ENCODE data around the gene SPATA9.
"Not testable (repeated sequence)": the region's sequence is repeated elsewhere in the genome, so short reads cannot be mapped to it uniquely, and the experiment has no call there.

The SPATA9 gene

GRCh38 chr5:95649842-95650620 lies 32.8 kb downstream of the SPATA9 start:
- intact Hi-C loops (cut with DNase I) = loop anchor here (10.0 kb wide), 1 partner anchor 95 kb away; the partner anchor contains the start of genes ARSK and SKIC3
- DNase-seq = no peak

GRCh38 chr5:95649274-95649673 lies 33.5 kb downstream of the SPATA9 start:
- no peak for DNase-seq
- intact Hi-C loops (cut with DNase I) = loop anchor here (10.0 kb wide), 1 partner anchor 94 kb away; the partner anchor contains the start of genes ARSK and SKIC3

- intact Hi-C loops (cut with DNase I) = loop anchor here (10.0 kb wide), 1 partner anchor 93 kb away; the partner anchor contains the start of genes ARSK and SKIC3
- no peak for DNase-seq
Measured at GRCh38 chr5:95647886-95648860, 34.6 kb downstream of the SPATA9 start.

- intact Hi-C loops (cut with DNase I) = loop anchor here (10.0 kb wide), 1 partner anchor 92 kb away; the partner anchor contains the start of genes ARSK and SKIC3
- peak; percentile 93 to 98 (median 96) for DNase-seq
Measured at GRCh38 chr5:95646569-95647431, 36.0 kb downstream of the SPATA9 start, which contains the start of gene RFESD. RFESD (plus strand) TSS chr5:95646777; CDS start chr5:95652272, 5,495 bp downstream.

- intact Hi-C loops (cut with DNase I) = loop anchor here (10.0 kb wide), 1 partner anchor 91 kb away; the partner anchor contains the start of genes ARSK and SKIC3
- DNase-seq = peak in 8 of 42 donors; percentile 9 to 35 (median 16)
Measured at GRCh38 chr5:95646226-95646568, 36.6 kb downstream of the SPATA9 start.

DNA sequence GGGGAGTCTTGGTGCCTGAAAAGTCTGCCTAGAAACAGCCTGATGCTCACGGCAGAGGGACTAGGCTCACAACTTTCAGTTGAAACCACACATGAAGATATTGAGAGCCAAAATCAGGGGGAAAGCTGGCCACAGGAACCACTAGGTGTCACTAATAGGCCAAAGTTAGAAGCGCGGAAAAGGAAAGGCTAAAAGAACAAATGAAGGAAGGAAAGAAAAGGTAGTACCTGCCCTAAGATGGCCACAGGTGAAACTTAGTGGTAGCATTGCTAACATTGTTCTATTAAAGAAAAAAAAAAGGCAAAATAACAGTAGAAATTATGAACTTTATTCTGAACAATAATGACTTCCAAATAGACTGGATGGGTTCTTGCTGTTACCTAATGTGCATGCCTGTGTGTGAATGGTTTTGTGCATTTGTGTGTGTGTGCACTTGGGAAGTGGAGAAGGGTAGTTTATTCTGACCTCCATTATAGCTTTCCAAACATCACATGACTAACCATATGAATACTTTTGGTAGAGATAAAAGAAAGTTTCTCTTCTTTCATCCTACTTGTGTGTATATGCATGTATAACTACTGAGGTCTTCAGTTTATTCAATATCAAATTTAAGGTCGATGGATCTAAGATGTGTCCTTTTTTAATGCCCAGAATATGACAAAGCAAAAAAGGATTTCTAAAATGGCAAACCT lies 38.3 kb downstream of the SPATA9 start:
- intact Hi-C loops (cut with DNase I) = loop anchor here (2.0 to 10.0 kb wide), 2 partner anchors 90 to 200 kb away; partner anchors contain the start of genes ARSK and SKIC3
- DNase-seq = peak in 40 of 42 donors; percentile 11 to 79 (median 50)

DNA sequence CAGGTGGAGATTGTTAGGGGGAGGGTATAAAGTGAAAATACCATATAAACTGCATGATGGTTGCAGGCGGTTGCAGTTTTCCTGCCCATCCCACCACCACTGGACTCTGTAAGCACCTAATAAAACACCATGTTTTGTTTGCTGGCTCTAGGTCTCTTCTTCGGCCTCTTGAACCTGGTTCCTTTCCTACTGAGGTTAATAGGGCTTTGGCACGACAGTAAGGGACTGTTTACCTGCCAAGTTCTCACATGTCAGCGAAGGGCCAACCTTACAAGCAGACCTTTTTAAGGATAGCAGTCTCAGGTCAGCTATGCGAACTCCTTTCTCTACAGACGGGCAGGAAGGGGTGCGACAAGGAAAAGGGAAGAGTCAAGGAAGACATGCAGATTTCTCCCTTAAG lies 39.6 kb downstream of the SPATA9 start:
- intact Hi-C loops (cut with DNase I) = loop anchor here (10.0 kb wide), 1 partner anchor 88 kb away; the partner anchor contains the start of genes ARSK and SKIC3
- no peak for DNase-seq

GRCh38 chr5:95641741-95642220 lies 41.0 kb downstream of the SPATA9 start:
- DNase-seq = no peak
- intact Hi-C loops (cut with DNase I) = loop anchor here (10.0 kb wide), 1 partner anchor 87 kb away; the partner anchor contains the start of genes ARSK and SKIC3

DNA sequence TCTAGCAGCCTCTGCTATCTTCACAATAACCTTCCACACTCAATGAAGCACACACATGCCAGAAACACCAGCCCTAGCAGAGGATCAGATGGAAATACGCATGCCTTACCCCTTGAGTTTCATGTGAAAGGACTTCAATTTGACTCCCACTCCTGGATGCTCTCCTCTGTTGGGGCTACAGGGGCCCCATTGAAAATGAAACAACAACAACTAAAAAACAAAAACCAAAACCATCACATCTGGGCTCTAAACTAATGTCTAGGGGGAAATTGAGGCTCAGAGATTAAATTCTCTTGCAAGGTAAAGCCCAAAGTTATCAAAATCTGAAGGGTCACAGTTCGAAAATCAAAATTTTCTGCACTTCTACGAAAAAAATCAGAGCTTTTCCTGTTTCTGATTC lies 44.2 kb downstream of the SPATA9 start:
- DNase-seq = no peak
- intact Hi-C loops (cut with DNase I) = no loop called here

- no peak for DNase-seq
- intact Hi-C loops (cut with DNase I) = no loop called here
Measured at GRCh38 chr5:95634081-95634480, 48.7 kb downstream of the SPATA9 start.

- DNase-seq = no peak
- intact Hi-C loops (cut with DNase I) = no loop called here
Measured at GRCh38 chr5:95633671-95634070, 49.1 kb downstream of the SPATA9 start.

GRCh38 chr5:95632942-95633341 lies 49.8 kb downstream of the SPATA9 start:
- intact Hi-C loops (cut with DNase I) = not testable (repeated sequence)

GRCh38 chr5:95631991-95632675 lies 50.7 kb downstream of the SPATA9 start:
- intact Hi-C loops (cut with DNase I) = no loop called here

More at GRCh38 chr5:95632942-95633341, 49.8 kb downstream of the SPATA9 start:
- not testable (repeated sequence) for DNase-seq

DNA sequence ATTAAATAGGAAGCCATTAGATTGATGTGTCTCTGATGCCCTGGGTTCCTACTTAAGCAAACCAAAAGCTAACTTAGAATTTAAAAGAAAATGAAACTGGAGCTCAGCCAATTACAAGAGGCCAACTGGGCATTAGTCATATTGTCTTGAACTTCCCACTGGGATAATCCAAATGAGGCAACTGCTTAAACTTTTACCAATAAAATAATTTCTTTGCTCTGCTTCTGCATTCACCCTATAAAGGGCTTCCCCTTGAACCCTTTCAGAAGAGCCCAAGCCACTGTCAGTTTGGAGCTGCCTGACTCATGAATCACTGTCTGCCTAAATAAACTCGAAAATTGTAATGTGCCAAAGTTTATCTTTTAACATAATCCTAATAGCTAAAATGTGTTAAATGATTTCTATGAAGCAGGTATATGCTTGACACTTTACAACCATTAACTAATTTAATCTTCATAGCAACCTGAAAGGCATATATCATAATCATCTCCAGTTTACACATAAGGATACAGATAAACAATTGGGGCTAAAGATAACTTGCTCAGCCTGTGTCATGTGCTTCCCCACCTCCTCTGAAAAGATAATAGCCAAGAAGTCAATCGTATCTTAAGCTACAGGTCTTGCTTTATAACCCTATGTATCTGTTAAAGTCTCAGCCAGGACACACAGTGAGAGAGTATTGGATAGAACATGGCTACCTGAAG lies 51.4 kb downstream of the SPATA9 start:
- no peak for DNase-seq

More at GRCh38 chr5:95631991-95632675, 50.7 kb downstream of the SPATA9 start:
- DNase-seq = no peak

GRCh38 chr5:95630394-95630917 lies 52.3 kb downstream of the SPATA9 start:
- intact Hi-C loops (cut with DNase I) = no loop called here
- DNase-seq = no peak

More for the DNA sequence above, 51.4 kb downstream of the SPATA9 start:
- intact Hi-C loops (cut with DNase I) = no loop called here

- no peak for DNase-seq
Measured at GRCh38 chr5:95628933-95629332, 53.9 kb downstream of the SPATA9 start.

More at GRCh38 chr5:95628933-95629332, 53.9 kb downstream of the SPATA9 start:
- intact Hi-C loops (cut with DNase I) = no loop called here

Measured in head of caudate nucleus (tissue), 42 donors.